ENCODE results near the gene NMBR. TPM values are rescaled to one million over a fixed set of nuclear protein-coding genes. Genes with fewer than 3 reads are reported as not detected.

The NMBR gene
- total RNA-seq, 1 donor from 2014 or later, result not detected

- H3K4me3 Mint-ChIP-seq (ENCODE audit: unreplicated experiment), result no peak overlapping the region
- H3K36me3 Mint-ChIP-seq (ENCODE audit: low read depth, unreplicated experiment), result no peaks in the 10 kb centered on the region
- H3K9me3 Mint-ChIP-seq (ENCODE audit: unreplicated experiment), result no peaks in the 10 kb centered on the region
- TF ChIP-seq, protein P1, sequence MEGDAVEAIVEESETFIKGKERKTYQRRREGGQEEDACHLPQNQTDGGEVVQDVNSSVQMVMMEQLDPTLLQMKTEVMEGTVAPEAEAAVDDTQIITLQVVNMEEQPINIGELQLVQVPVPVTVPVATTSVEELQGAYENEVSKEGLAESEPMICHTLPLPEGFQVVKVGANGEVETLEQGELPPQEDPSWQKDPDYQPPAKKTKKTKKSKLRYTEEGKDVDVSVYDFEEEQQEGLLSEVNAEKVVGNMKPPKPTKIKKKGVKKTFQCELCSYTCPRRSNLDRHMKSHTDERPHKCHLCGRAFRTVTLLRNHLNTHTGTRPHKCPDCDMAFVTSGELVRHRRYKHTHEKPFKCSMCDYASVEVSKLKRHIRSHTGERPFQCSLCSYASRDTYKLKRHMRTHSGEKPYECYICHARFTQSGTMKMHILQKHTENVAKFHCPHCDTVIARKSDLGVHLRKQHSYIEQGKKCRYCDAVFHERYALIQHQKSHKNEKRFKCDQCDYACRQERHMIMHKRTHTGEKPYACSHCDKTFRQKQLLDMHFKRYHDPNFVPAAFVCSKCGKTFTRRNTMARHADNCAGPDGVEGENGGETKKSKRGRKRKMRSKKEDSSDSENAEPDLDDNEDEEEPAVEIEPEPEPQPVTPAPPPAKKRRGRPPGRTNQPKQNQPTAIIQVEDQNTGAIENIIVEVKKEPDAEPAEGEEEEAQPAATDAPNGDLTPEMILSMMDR (IDR thresholded peaks at IDR 0.05; ENCODE audit: unreplicated experiment), result no peak
- no peak overlapping the region for H3K27ac Mint-ChIP-seq (ENCODE audit: unreplicated experiment)
- H3K4me1 Mint-ChIP-seq (ENCODE audit: unreplicated experiment), result peaks cover 3% of the 10 kb centered on the region
- no peak for DNase-seq (ENCODE audit: low spot score)
- no peaks in the 10 kb centered on the region for H3K27me3 Mint-ChIP-seq (ENCODE audit: unreplicated experiment)
Measured at GRCh38 chr6:142130814-142131213, 16.1 kb downstream of the NMBR start.

DNA sequence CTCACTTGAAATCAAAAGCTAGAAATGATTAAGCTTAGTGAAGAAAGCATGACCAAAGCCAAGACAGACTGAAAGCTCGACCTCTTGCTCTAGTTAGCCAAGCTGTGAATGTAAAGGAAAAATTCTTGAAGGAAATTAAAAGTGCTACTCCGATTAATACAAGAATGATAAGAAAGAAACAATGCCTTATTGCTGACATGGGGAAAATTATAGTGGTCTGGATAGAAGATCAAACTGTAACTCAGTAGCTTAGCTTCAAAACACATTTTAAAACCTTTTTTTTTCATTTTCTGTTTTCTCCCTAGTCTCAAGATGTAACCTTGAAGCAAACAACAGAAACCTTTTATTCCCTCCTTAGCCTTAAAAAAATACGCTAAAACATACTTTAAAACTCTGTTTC lies 25.6 kb downstream of the NMBR start:
- no peak for DNase-seq (ENCODE audit: low spot score)
- no peak overlapping the region for H3K4me3 Mint-ChIP-seq (ENCODE audit: unreplicated experiment)
- H3K9me3 Mint-ChIP-seq (ENCODE audit: unreplicated experiment), result no peaks in the 10 kb centered on the region
- no peak overlapping the region for H3K27ac Mint-ChIP-seq (ENCODE audit: unreplicated experiment)
- H3K36me3 Mint-ChIP-seq (ENCODE audit: low read depth, unreplicated experiment), result no peaks in the 10 kb centered on the region
- TF ChIP-seq, protein P1 (IDR thresholded peaks at IDR 0.05; ENCODE audit: unreplicated experiment), result no peak
- no peaks in the 10 kb centered on the region for H3K27me3 Mint-ChIP-seq (ENCODE audit: unreplicated experiment)
- no peaks in the 10 kb centered on the region for H3K4me1 Mint-ChIP-seq (ENCODE audit: unreplicated experiment)

GRCh38 chr6:142118925-142119324 lies 28.0 kb downstream of the NMBR start:
- H3K36me3 Mint-ChIP-seq (ENCODE audit: low read depth, unreplicated experiment), result no peaks in the 10 kb centered on the region
- no peak overlapping the region for H3K4me3 Mint-ChIP-seq (ENCODE audit: unreplicated experiment)
- no peaks in the 10 kb centered on the region for H3K9me3 Mint-ChIP-seq (ENCODE audit: unreplicated experiment)
- TF ChIP-seq, protein P1 (IDR thresholded peaks at IDR 0.05; ENCODE audit: unreplicated experiment), result no peak
- H3K4me1 Mint-ChIP-seq (ENCODE audit: unreplicated experiment), result no peaks in the 10 kb centered on the region
- H3K27me3 Mint-ChIP-seq (ENCODE audit: unreplicated experiment), result no peaks in the 10 kb centered on the region
- no peak for DNase-seq (ENCODE audit: low spot score)
- H3K27ac Mint-ChIP-seq (ENCODE audit: unreplicated experiment), result no peak overlapping the region

DNA sequence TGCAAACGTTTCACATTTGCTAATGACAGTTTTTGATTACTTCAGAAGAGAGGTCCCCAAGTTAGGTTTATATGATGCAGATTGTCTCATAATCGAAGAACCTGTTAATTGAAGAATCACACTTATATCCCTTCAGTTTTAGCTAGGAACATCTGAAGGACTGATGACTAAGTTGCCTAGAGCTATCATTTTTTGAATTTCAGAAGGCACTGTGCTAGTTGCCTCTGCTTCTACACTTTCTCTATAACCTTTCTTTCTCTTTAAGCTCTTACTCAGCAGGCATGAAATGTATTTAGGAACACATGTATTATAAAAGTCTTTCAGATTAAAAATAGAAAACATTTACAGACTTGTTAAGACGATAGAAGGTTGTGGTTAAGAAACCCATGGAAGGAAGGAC lies 28.6 kb downstream of the NMBR start:
- Mint-ChIP-seq H3K27me3 (ENCODE audit: unreplicated experiment) (peaks cover 2% of the 10 kb centered on the region), H3K9me3 (ENCODE audit: unreplicated experiment) (no peaks in the 10 kb centered on the region), H3K4me3 (ENCODE audit: unreplicated experiment) (no peak overlapping the region), H3K4me1 (ENCODE audit: unreplicated experiment) (no peaks in the 10 kb centered on the region), H3K27ac (ENCODE audit: unreplicated experiment) (no peak overlapping the region), H3K36me3 (ENCODE audit: low read depth, unreplicated experiment) (no peaks in the 10 kb centered on the region)
- TF ChIP-seq, protein P1 (IDR thresholded peaks at IDR 0.05; ENCODE audit: unreplicated experiment), result no peak
- no peak for DNase-seq (ENCODE audit: low spot score)

- no peaks in the 10 kb centered on the region for H3K9me3 Mint-ChIP-seq (ENCODE audit: unreplicated experiment)
- TF ChIP-seq, protein P1 (IDR thresholded peaks at IDR 0.05; ENCODE audit: unreplicated experiment), result no peak
- DNase-seq (ENCODE audit: low spot score), result no peak
- H3K27me3 Mint-ChIP-seq (ENCODE audit: unreplicated experiment), result peaks cover 2% of the 10 kb centered on the region
- no peaks in the 10 kb centered on the region for H3K4me1 Mint-ChIP-seq (ENCODE audit: unreplicated experiment)
- H3K4me3 Mint-ChIP-seq (ENCODE audit: unreplicated experiment), result no peak overlapping the region
- no peak overlapping the region for H3K27ac Mint-ChIP-seq (ENCODE audit: unreplicated experiment)
- no peaks in the 10 kb centered on the region for H3K36me3 Mint-ChIP-seq (ENCODE audit: low read depth, unreplicated experiment)
Measured at GRCh38 chr6:142117366-142117765, 29.6 kb downstream of the NMBR start.

Data from endothelial cell (in vitro differentiated cells).